Glomerular endothelial cell (primary cell): ENCODE data around the gene ABCD3. TPM values are rescaled to one million over a fixed set of nuclear protein-coding genes. Genes with fewer than 3 reads are reported as not detected.
A peak's percentile ranks its signal among the peaks of the same experiment; 100 is the strongest.
"Not testable (repeated sequence)": the region's sequence is repeated elsewhere in the genome, so short reads cannot be mapped to it uniquely, and the experiment has no call there.

ENCODE experiments used
- DNase-seq: peaks from one replicate; pipeline ENCODE4 v3.0.0-alpha.2; 2011; ENCODE audit warnings: low read depth, low spot score; ENCODE audit errors: extremely low read depth
- total RNA-seq: library from RNA; depleted of rRNA; stranded (reverse); fragments of >200 nt; gene quantifications from 2 replicates; pipeline ENCODE4 v1.2.3, GENCODE V29; 2015

ABCD3 gene
- total RNA-seq, 1 donor from 2014 or later: 18.7 TPM

DNA sequence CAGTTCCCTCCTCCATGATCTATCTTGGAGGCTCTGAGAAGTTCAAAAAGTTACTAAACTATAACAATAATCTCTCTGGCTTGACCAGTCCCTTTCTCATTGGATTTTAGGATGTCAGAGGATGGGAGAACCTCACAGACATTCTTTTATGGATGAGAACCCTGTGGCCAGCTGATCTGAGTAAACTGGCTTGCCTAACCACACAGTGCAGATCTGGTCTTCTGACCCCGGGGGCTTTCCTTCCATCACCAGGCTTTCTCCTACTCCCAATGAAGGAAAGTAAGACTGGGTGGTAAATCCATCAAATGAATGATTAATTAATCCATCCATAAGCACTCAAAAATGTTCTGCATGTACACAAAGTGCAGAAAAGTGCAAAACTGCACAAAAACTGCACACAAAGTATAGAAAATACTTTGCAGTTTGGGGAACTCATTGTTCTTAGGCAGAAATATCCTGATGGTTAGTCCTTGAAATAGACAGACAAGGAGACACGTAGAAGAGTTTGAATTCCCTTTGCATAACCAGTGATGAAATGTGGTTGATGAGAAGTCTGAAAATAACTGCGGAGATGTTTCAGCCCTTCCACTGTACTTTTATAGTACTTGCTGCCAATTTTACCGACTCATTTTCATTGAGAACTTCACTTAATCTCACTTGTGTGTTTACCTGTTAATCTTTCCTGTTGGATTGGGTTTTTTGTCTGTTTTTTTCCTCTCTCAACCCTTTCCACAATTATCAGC is 125.9 kb downstream of the ABCD3 start:
- DNase-seq: no peak

DNA sequence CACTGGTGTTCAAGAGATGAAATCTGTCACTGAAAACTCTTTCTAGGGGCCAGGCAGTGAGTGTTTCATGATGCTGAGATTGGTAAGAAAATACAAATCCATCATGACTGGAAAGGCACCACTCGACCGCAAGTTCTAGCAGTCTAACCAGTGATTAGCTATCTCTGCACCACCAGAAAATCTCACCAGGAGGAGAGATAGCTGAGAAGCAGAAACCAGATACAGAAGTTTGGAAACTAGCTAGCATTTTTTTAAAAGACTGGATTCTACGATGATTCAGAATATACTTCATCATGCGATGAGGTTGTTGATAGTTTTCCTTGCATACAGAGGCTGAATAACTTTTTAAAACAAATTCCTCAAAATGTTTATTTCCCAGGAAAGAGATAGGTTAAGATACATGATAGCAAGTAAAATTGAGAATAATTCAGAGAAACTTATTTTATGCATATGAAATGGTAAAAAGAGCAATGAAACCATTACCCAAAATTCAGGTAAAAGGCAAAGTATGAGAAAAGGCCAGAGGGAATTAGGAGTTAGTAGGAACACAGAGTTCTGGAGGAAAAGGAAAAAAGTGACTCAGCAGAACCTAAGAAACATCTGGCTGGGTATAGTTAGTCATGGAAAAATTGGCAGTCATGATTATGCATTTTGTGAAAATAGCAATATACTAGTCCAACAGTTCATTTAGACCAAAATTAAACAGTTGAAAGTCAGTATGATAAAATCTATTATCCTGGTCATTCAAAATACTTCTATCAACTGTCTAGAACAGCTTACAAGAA is 126.7 kb downstream of the ABCD3 start:
- DNase-seq: peak; percentile 34

- no peak for DNase-seq
These were observed 131.5 kb downstream of the ABCD3 start for GRCh38 chr1:94549706-94550105.

- DNase-seq: no peak
These were observed 132.2 kb downstream of the ABCD3 start for GRCh38 chr1:94550396-94550795.

DNA sequence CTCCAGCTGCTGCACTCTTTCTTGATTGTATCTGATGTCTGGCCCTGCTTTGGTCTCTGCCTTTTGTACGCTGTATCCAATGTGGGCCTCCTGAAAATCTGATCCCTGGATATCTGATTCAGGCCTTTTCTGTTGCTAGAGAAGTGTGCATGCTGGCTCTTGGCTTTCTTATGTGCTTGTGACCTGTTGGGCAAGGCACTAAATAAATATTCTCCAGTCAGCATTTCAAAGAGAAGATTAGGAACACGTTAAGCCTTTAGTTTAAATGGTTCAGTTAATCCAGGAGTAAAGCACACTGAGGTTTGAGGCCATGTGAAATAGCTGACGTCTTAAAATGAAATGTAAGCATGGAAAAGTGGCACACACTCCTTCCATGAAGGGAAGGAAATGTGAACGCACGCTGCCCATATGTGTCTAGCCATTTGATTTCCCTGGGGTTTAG is 132.6 kb downstream of the ABCD3 start:
- DNase-seq: no peak

GRCh38 chr1:94551449-94551848 is 133.3 kb downstream of the ABCD3 start:
- no peak for DNase-seq

DNA sequence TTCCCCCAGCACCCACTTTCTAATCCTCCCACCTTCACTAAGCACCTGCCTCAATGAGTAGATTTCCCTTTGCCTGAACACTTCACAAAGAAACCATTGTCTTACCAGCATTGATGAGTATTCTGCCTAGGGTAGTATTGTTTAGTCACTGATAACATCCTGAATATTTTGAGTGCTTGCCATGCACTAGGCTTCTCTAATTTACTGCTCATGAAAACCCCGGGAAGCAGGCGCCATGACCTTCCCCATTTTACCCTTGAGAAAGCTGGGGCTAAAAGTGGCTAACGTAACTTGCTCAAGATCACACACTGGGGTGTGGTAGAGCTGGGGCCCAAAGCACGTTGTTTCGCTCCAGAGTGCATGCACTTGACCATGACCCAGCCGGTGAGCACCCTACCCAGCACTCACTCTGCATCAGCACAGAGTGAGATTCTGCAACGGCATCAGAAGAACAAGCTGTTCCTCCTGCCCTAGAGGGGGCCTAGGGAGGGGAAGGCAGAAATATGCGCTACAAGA is 133.9 kb downstream of the ABCD3 start:
- no peak for DNase-seq

- DNase-seq: no peak
These were observed 135.1 kb downstream of the ABCD3 start for GRCh38 chr1:94553323-94553730.

DNA sequence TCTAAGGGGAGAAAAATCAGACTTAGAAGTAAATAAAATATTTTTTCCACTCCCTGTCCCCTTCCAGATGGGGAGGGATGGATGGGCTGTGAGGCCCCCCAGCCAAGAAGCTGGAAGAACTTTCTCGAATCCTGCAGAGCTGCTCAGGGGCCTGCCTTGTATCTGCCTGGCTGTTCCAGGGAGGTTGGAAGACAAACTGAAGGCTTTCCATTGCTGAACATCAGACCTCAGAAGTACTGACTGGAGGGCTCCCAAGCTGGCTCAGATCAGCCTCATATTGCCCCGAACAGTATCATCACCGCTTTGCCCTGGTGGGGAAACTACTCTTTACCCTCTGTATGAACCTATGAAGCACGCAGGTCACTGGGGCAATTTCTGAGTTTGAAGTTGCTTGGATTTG is 135.7 kb downstream of the ABCD3 start:
- DNase-seq: no peak

GRCh38 chr1:94554580-94554979 is 136.4 kb downstream of the ABCD3 start:
- DNase-seq: no peak

- no peak for DNase-seq
These were observed 136.9 kb downstream of the ABCD3 start for GRCh38 chr1:94555091-94555490.

DNA sequence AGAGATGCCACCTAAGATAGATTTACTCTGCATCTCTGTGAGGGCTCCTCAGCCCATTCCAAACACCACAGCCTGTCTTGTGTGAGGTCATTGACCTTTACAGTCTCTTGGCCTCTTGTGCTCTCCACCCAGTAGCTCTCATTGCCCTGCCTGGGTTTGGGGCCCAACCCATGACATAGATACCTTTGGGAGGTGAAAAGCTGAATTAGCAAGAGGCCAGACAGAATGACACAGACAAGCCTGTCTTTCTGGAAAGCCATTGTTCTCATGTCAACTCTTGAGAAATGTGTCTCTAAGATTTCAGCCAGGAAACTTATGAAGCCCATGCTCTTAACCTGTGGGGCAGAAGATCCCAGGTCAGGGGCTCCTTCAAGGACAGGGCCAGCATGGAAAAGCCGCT is 141.7 kb downstream of the ABCD3 start:
- DNase-seq: no peak

- DNase-seq: no peak
These were observed 142.1 kb downstream of the ABCD3 start for GRCh38 chr1:94560333-94560732.

DNA sequence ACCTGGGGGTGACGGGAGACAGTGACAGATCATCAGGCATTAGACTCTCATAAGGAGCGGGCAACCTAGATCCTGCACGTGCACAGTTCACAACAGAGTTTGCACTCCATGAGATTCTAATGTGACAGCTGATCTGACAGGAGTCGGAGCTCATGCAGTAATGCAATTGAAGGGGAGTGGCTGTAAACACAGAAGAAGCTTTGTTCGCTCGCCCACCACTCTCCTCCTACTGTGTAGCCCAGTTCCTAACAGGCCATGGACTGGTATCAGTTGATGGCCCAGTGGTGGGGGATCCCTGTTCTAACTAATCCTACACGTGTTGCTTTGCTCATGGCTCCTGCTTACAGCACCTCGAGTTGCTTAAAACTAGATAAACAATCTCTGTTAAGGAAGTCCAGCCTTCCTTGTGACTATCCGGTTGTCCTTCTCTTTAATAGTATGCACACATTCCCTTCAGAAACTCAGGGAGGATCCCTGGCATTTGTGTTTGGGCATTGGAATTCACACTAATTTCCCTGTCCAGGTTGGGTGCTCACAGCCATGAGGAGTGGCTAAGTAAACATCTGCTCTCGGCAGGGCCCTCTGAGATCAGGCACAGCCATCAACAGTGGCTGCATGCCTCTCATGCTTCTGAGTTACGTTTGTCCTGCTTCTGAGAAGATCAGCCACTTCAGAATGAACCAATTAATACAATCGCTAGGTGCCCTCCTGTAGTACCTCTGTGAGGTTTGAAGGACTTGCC is 144.5 kb downstream of the ABCD3 start:
- no peak for DNase-seq

- DNase-seq: no peak
These were observed 147.7 kb downstream of the ABCD3 start for GRCh38 chr1:94565901-94566300.

- DNase-seq: not testable (repeated sequence)
These were observed 148.2 kb downstream of the ABCD3 start for GRCh38 chr1:94566436-94566835.

DNA sequence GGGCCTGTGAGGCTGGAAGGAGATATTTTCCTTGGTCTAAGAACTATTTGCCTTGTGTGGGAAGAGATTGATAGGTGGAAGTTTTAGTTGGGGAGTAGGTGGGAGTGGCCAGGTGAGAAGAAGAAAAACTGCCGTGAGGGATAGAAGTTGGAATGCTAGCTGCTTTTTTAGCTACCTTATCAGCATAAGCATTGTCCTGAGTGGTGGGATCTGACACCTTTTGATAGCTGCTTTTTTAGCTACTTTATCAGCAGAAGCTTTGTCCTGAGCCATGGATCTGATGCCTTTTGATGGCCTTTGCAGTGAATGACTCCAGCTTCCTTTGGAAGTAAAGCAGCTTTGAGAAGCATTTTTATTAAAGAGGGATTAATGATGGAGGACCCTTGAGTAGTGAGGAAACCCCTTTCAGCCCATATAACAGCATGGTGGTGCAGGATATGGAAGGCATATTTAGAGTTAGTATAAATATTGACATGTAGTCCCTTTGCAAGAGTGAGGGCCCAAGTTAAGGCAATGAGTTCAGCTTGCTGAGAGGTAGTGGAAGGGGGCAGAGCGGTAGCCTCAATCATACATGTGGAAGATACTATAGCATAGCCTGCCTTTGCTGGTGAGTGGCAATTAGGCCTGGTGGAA is 149.9 kb downstream of the ABCD3 start:
- DNase-seq: not testable (repeated sequence)
